Left lung (tissue), 10 donors: ENCODE measurements around the gene COA8. TPM values are rescaled to one million over a fixed set of nuclear protein-coding genes. Genes with fewer than 3 reads are reported as not detected.
"Not testable (repeated sequence)": the region's sequence is repeated elsewhere in the genome, so short reads cannot be mapped to it uniquely, and the experiment has no call there.

Experiments
- ATAC-seq: fragments of 200-7000 bp; cut with Tn5 transposase; one replicate; pipeline ENCODE4 v1.9.1; 2020; ENCODE audit warnings: moderate library complexity
- DNase-seq, 4 donors: peaks; one replicate each; pipeline ENCODE4 v3.0.0-alpha.2; 2013 to 2020
- H3K27ac ChIP-seq, 2 donors: fragments of 200-600 bp; sonication (generic) in 1 of 2; one replicate each; pipeline versions ENCODE4 v1.5.0 to v1.8.0; 2020 to 2021
- H3K27me3 ChIP-seq, 2 donors: fragments of 200-600 bp; sonication (generic) in 1 of 2; one replicate each; pipeline versions ENCODE4 v1.5.0 to v1.8.0; 2020 to 2021
- H3K36me3 ChIP-seq, 2 donors: fragments of 200-600 bp; sonication (generic) in 1 of 2; one replicate each; pipeline versions ENCODE4 v1.5.0 to v1.8.0; 2020 to 2021
- H3K4me1 ChIP-seq, 2 donors: fragments of 200-600 bp; one replicate each; pipeline ENCODE4 v1.8.0; 2021
- H3K4me3 ChIP-seq, 2 donors: fragments of 200-600 bp; sonication (generic) in 1 of 2; one replicate each; pipeline versions ENCODE4 v1.5.0 to v1.8.0; 2020 to 2021; ENCODE audit warnings: mild to moderate bottlenecking in 1 of 2
- H3K9me3 ChIP-seq, 2 donors: fragments of 200-600 bp; sonication (generic) in 1 of 2; one replicate each; pipeline versions ENCODE4 v1.5.0 to v1.8.0; 2020 to 2021
- intact Hi-C, 2 donors: fragments of 100-400 bp; cut with DNase I; formaldehyde crosslinking; loops; one replicate each; pipeline versions ENCODE4 v1.11.2 to v1.14.2; 2022
- polyA plus RNA-seq, 6 donors: library from polyadenylated mRNA; unstranded; fragments of 120-200 nt; gene quantifications; one replicate each; pipeline ENCODE4 v1.2.1, GENCODE V29; 2013; ENCODE audit not compliant: insufficient read length in 6 of 6
- total RNA-seq, 2 donors: library from RNA; stranded (reverse); fragmentation: NEBNext Ultra II Directional; extraction: Animal tissue kit (Norgen Biotek cat#: 25700); gene quantifications; one replicate each; pipeline ENCODE4 v1.2.1, GENCODE V29; 2021
- TF ChIP-seq, protein P1 (sequence below), 2 donors: fragments of 200-600 bp; sonication (generic) in 1 of 2; IDR thresholded peaks; one replicate each; pipeline versions ENCODE4 v1.5.0 to v1.8.0; 2021; ENCODE audit warnings: antibody characterized with exemption in 2 of 2
- donor health status: DM: no; HTN: yes; CAD: no.
- donor health status: DM: no; HTN: no; CAD: no.

COA8 gene
- total and polyA plus RNA-seq, 8 donors = 33.2 to 41.7 (median 37.8) TPM

DNA sequence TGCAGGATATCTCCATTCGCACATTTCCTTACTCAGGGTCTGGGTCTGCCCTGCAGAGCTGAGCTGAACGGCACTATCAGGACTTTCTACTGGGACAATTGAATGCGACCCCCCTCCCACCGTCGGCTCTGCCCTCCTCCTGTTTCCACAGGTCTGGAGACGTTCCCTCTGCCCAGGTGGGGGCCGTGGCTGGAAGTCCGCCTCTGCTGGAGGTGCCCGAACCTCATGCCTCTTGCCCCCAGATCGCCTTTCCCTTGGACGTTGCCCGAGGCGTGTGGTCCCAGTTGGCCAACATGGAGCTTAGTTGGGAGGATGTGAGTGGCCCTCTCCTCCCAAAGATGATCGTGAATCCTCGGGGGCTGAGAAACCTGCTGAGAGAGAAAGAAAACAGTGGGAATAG, 45.1 kb downstream of the COA8 start:
- ATAC-seq (no peak), DNase-seq (no peak)
- Histone ChIP-seq H3K36me3 (no peaks in the 10 kb centered on the region), H3K9me3 (peaks cover 5 to 16% of the 10 kb centered on the region in 2 donors), H3K4me1 (peaks cover 9 to 21% of the 10 kb centered on the region in 2 donors), H3K4me3 (peak overlapping the region in 1 of 2 donors; percentile 19), H3K27ac (no peak overlapping the region), H3K27me3 (peaks cover 0 to 24% of the 10 kb centered on the region in 2 donors)
- TF ChIP-seq, protein P1, sequence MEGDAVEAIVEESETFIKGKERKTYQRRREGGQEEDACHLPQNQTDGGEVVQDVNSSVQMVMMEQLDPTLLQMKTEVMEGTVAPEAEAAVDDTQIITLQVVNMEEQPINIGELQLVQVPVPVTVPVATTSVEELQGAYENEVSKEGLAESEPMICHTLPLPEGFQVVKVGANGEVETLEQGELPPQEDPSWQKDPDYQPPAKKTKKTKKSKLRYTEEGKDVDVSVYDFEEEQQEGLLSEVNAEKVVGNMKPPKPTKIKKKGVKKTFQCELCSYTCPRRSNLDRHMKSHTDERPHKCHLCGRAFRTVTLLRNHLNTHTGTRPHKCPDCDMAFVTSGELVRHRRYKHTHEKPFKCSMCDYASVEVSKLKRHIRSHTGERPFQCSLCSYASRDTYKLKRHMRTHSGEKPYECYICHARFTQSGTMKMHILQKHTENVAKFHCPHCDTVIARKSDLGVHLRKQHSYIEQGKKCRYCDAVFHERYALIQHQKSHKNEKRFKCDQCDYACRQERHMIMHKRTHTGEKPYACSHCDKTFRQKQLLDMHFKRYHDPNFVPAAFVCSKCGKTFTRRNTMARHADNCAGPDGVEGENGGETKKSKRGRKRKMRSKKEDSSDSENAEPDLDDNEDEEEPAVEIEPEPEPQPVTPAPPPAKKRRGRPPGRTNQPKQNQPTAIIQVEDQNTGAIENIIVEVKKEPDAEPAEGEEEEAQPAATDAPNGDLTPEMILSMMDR (IDR thresholded peaks at IDR 0.05) = no peak
- intact Hi-C loops = no loop called here

DNA sequence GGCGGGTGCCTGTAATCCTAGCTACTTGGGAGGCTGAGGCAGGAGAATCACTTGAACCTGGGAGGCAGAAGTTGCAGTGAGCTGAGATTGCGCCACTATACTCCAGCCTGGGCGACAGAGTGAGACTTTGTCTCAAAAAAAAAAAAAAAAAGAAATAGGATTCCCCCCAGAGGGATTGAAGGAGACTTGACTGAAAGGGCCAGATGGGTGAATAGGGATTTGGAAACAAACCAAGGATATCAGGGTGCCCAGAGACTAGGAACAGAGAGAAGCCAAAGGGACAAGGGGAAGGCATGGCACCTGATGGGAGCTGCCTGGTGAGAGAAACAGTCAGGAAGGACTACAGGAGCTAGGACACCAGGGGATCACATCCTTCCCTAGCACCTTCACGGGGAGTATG, 46.3 kb downstream of the COA8 start:
- peaks cover 5 to 16% of the 10 kb centered on the region in 2 donors for H3K9me3 ChIP-seq
- H3K27ac ChIP-seq, ATAC-seq, H3K4me3 ChIP-seq, intact Hi-C loops, H3K36me3 ChIP-seq, DNase-seq: not testable (repeated sequence)
- peaks cover 0 to 24% of the 10 kb centered on the region in 2 donors for H3K27me3 ChIP-seq
- peaks cover 9 to 21% of the 10 kb centered on the region in 2 donors for H3K4me1 ChIP-seq

DNA sequence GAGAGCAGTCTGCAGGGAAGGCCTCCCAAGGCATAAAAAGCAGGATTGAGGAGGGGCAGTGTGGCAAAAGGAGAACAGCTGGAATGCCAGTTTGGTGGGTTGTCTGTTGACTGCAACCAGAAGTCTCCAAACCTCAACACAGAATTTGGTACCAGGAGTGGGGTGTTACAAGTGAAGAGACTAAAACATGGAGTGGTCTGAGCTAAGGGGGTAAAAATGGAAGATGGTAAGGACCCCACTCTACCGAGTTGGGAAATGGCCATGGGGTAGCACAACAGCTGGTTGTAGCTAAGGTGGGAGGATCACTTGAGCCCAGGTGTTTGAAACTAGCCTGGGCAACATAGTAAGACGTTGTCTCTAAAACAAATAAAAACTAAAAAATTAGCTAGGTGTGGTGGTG, 48.5 kb downstream of the COA8 start:
- Histone ChIP-seq H3K27ac (no peak overlapping the region), H3K4me1 (peaks cover 9 to 21% of the 10 kb centered on the region in 2 donors)

DNA sequence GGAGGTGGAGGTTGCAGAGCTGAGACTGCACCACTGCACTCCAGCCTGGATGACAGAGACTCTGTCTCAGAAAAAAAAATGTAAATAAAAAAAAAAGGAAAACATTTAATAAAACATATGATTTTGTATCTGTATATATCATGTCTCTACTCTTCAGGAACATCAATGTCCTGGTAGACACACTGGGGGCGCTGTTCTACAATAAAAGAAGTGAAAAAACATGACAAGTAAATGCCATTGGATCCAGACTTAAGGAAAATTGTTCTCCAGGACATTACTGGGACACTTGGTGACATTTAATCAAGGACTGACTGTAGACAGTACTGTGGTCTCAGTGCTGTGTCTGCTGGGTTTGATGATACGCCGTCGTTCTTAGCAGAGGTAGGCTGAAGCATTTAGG, 50.8 kb downstream of the COA8 start:
- intact Hi-C loops = no loop called here
- H3K9me3 ChIP-seq = peaks cover 5 to 16% of the 10 kb centered on the region in 2 donors
- H3K27ac ChIP-seq = no peak overlapping the region
- TF ChIP-seq, protein P1 (IDR thresholded peaks at IDR 0.05) = peak in 1 of 2 donors; percentile 34
- no peak for DNase-seq
- no peaks in the 10 kb centered on the region for H3K36me3 ChIP-seq
- H3K4me1 ChIP-seq = no peaks in the 10 kb centered on the region
- peaks cover 0 to 4% of the 10 kb centered on the region in 2 donors for H3K27me3 ChIP-seq
- ATAC-seq = no peak
- H3K4me3 ChIP-seq = no peak overlapping the region

More for the DNA sequence above, 48.5 kb downstream of the COA8 start:
- no peak overlapping the region for H3K4me3 ChIP-seq
- H3K9me3 ChIP-seq = peaks cover 5 to 16% of the 10 kb centered on the region in 2 donors
- DNase-seq (no peak), ATAC-seq (no peak)
- intact Hi-C loops = no loop called here
- TF ChIP-seq, protein P1 (IDR thresholded peaks at IDR 0.05) = no peak
- no peaks in the 10 kb centered on the region for H3K36me3 ChIP-seq
- H3K27me3 ChIP-seq = peaks cover 0 to 24% of the 10 kb centered on the region in 2 donors

DNA sequence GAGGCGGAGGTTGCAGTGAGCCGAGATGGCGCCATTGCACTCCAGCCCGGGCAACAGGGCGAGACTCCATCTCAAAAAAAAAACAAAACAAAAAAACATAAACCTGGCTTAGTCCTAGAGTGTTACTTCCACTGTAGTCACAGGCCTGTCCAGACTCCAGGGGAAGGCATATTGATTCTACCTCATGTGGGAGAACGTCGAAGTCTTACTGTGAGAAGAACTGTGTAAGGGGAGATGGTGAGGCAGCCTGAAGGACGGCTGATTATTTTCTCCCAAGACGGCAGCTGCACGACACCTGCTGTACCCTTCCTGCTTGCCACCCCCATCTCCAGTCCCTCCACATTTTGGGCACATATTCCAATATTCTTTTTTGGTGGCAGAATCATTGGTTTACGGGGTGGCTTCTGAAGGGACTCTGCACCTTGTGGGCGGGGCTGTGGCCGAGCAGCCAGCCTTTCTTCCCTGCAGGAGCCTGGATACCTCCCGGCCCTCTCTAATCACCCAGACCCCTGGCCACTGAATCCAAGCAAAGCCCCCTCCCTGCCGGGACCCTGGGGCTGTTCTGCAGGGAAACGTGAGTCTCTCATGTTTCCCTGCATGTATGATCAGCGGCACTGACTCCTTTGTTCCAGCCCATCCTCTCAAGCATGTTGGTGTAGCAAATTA, 54.0 kb downstream of the COA8 start:
- no peaks in the 10 kb centered on the region for H3K4me1 ChIP-seq
- DNase-seq (no peak), ATAC-seq (no peak)
- H3K27ac ChIP-seq = no peak overlapping the region
- no peaks in the 10 kb centered on the region for H3K27me3 ChIP-seq
- no peaks in the 10 kb centered on the region for H3K36me3 ChIP-seq
- H3K4me3 ChIP-seq = no peak overlapping the region
- H3K9me3 ChIP-seq = peaks cover 0 to under 1% of the 10 kb centered on the region in 2 donors
- TF ChIP-seq, protein P1 (IDR thresholded peaks at IDR 0.05) = no peak
- intact Hi-C loops = no loop called here
